22Rv1 (cell line): Measurements from ENCODE around the gene UCN3.

Experiments
- H3K27ac ChIP-seq: fragments of 450-650 bp; 2 replicates; pipeline ENCODE4 v1.5.1; 2017
- CTCF ChIP-seq: fragments of 450-650 bp; IDR thresholded peaks from 2 replicates; pipeline ENCODE4 v1.5.1; 2017; ENCODE audit warnings: mild to moderate bottlenecking
- ZFX ChIP-seq: fragments of 450-650 bp; IDR thresholded peaks from 2 replicates; pipeline ENCODE4 v1.6.1; 2017; ENCODE audit warnings: antibody characterized with exemption, borderline replicate concordance

Gene UCN3

DNA sequence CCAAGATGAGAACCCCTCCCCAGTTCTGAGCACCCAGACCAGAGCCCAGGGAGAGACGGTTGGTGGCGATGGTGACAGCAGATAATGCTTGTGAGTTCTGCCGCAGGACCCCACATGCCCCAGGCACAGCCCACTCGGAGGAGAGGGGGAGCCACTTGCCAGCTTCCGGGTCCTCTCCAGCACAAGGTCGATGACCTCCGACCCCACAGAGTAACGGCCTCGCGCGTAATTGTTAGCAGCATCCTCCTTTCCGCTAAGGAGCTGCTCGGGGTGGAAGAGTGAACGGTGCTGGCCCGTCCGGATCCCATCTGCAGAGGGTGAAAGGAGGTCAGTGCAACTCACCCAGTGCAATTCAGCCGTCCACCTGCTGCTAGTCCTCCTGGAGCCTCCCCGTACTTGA lies 30.4 kb downstream of the UCN3 start:
- no peak overlapping the region for H3K27ac ChIP-seq
- TF ChIP-seq CTCF (no peak), ZFX (no peak)

DNA sequence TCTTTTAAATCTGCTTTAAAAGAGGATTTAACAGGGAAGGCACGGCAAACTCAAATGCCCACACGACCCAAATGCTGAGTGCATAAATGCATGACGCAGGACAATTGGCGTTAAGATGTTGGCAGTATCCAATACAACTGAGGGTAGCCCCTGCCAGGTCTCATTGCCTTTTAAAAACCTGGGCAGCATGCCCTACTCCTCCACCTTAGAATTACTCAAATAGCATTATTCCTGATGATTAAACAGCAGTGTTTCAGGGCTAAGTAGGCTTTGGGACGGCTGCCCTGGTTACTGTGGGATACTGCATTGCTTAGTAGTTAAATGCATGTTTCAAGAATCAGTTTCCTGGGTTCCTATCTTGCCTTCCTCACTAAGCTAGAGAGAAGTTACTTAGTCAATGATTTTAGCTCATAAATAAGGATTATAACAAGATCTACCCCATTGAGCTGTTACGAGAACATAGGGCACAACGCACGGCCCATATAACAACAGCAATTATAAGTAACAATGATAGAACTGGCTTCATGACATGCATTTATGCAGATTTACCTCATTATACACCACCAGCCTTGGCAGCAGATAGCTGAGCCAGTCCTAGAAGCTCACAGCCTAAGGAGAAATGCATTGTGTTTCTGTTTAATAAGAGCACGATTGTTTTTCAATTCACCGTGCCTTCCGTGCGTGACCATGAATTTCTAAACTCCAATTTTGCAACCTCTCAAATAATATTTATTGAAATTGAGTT lies 32.0 kb downstream of the UCN3 start:
- H3K27ac ChIP-seq: no peak overlapping the region
- no peak for TF ChIP-seq CTCF
- TF ChIP-seq ZFX: no peak

GRCh38 chr10:5399332-5399731 lies 34.6 kb downstream of the UCN3 start:
- H3K27ac ChIP-seq: no peak overlapping the region
- TF ChIP-seq ZFX (no peak), CTCF (no peak)

DNA sequence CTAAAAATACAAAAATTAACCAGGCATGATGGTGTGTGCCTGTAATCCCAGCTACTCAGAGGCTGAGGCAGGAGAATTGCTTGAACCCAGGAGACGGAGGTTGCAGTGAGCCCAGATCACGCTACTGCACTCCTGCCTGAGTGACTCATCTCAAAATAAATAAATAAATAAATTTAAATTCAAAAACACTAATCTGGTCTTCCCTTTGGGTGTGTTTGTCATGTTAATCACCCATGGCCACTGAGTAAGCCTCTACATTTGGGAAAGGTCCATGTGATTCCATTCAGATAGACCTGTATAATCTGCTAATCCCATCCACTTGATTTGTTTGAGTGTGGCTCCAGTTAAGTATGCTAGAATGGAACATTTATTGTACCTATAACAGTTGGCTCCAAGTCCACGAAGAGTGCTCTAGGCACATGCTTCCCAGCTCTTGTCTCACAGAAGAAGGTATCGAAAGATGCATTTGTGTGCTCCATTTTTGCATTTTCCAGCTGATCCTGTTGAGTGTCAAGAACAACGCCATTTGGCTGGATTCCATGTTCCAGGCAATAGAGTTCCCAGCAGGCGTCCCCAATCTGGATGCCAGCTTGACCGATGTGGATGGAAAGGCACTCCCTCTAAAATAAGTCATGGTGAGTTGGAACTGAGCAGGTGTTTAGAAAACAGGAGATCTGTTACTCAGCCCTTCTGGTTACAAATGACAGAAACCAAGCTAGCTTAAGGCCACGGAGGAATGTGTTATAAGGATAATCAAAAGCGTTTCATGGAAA lies 35.9 kb downstream of the UCN3 start:
- TF ChIP-seq CTCF (no peak), ZFX (no peak)
- no peak overlapping the region for H3K27ac ChIP-seq

DNA sequence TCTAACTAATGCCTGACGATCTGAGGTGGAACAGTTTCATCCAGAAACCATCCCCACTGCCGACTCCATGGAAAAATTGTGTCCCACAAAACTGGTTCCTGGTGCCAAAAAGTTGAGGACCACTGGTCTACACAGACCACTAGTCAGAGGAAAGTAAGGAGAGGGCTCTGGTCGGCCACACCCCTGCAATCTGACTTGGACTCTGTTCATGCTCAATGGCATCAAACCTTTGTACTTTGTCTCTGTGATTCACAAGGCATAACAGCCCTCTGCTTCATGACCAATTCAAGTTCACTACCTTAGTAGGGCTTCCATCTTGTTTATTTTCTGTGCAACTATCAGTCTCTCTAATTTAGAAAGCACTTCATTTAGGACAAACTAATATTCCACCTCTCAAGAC lies 38.0 kb downstream of the UCN3 start:
- TF ChIP-seq ZFX: no peak
- TF ChIP-seq CTCF: no peak

DNA sequence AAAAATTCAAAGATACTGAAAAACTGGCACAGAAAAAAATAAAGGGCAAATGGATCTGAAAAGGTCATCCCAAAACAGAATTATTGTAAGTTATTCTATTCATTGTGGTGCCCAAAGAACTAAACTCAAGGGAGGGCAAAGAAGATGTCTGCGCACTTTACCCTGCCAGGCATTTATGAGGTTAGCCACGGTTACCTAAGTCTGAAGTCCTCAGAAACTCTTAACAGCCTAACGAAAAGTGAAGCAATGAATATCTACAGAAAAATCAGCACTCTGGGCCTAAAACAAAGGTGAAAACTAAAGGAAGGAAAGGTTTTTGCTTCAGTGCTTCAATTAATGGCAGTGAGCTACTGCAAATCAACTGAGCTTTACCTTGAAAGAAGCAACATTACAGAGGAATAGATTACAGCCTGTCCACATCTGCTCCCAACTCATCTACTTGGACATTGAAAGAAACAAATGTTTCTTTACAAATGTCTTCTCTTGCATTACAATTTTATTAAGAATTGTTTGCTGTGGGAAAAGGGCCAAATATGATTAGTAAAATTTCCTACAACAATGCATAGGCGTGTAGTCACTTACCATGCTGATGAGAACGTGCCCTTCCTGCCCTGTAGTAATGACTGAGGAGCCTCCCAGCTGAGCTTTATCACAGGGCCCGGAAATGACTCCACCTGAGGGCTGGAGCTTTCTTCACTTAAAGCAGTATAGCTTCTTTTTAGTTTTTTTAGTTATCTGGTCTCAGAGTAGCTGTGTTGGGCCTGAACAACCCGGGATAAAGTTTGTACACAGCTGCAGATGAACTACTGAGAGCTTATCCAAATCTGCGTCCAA lies 39.7 kb downstream of the UCN3 start, which contains the start of gene TUBAL3:
TSS of gene TUBAL3 (minus strand) at position 621 of the 834 bp plus-strand sequence. CDS start at position 585, 36 bp downstream.
- TF ChIP-seq ZFX (no peak), CTCF (no peak)
- H3K27ac ChIP-seq: no peak within 1 kb of the TSS

More for the DNA sequence above, 38.0 kb downstream of the UCN3 start:
- H3K27ac ChIP-seq: no peak overlapping the region
